Measurements from ENCODE around the gene PROS1. TPM values are rescaled to one million over a fixed set of nuclear protein-coding genes. Genes with fewer than 3 reads are reported as not detected.

Gene PROS1
- total and polyA plus RNA-seq, 9 of the 15 experiments (the other 6 are each of a cell fraction or from before 2014, with no cell fraction given), result 5.5 to 50.5 (median 22.7) TPM

GRCh38 chr3:94020293-94020692 is 46.6 kb upstream of the PROS1 start (continued):
- TF ChIP-seq HMGXB4 (CRISPR knock-in tag; IDR thresholded peaks at IDR 0.05) (no peak), CLOCK (CRISPR knock-in tag; IDR thresholded peaks at IDR 0.05; ENCODE audit: borderline replicate concordance) (no peak), ZFP30 (CRISPR knock-in tag; IDR thresholded peaks at IDR 0.05; ENCODE audit: borderline replicate concordance) (no peak), XRCC3 (IDR thresholded peaks at IDR 0.05) (no peak), KDM5B (IDR thresholded peaks at IDR 0.05; ENCODE audit: insufficient replicate concordance, low read depth, low read length) (no peak), ZNF347 (CRISPR knock-in tag; IDR thresholded peaks at IDR 0.05; ENCODE audit: low read depth) (no peak), MAX (CRISPR knock-in tag; IDR thresholded peaks at IDR 0.05) (no peak), CREB3L1 (IDR thresholded peaks at IDR 0.05; ENCODE audit: borderline replicate concordance, low read depth) (no peak), GABPA (tag; conservative IDR thresholded peaks at IDR 0.05; ENCODE audit: low read depth) (no peak), TCF15 (CRISPR knock-in tag; IDR thresholded peaks at IDR 0.05) (no peak), IRF1 (CRISPR knock-in tag; IDR thresholded peaks at IDR 0.05; ENCODE audit: borderline replicate concordance) (no peak), EP400 (IDR thresholded peaks at IDR 0.05) (no peak), U2AF2 (optimal IDR thresholded peaks at IDR 0.05; ENCODE audit: low read depth, low read length) (no peak), ZNF311 (CRISPR knock-in tag; IDR thresholded peaks at IDR 0.05) (no peak), ARID4B (CRISPR knock-in tag; IDR thresholded peaks at IDR 0.05) (no peak)

All from K562 (cell line).